Activated T-helper 2 cell treated with anti-CD3 and anti-CD28 coated beads, Interferon-gamma antibody, Interleukin-2, Interleukin-4, amounts not matched to agents 10 μg/mL and 5 μg/mL and 100 μg/mL, durations not matched to agents 14 hours and 24 hours and 36 hours (primary cell): ENCODE results near the gene TCF25. TPM values are rescaled to one million over a fixed set of nuclear protein-coding genes. Genes with fewer than 3 reads are reported as not detected.

Source experiments
- DNase-seq: peaks from one replicate; pipeline ENCODE4 v3.0.0; 2021; ENCODE audit warnings: low spot score
- H3K27ac Mint-ChIP-seq: one replicate; pipeline ENCODE4 v1.8.0; 2021; ENCODE audit warnings: mixed read lengths
- H3K27me3 Mint-ChIP-seq: one replicate; pipeline ENCODE4 v1.8.0; 2021; ENCODE audit warnings: low read depth, mixed read lengths
- H3K36me3 Mint-ChIP-seq: one replicate; pipeline ENCODE4 v1.8.0; 2021; ENCODE audit warnings: low read depth, mixed read lengths
- H3K4me1 Mint-ChIP-seq: one replicate; pipeline ENCODE4 v1.8.0; 2021; ENCODE audit warnings: low read depth, mixed read lengths
- H3K4me3 Mint-ChIP-seq: one replicate; pipeline ENCODE4 v1.8.0; 2021; ENCODE audit warnings: low read depth, mild to moderate bottlenecking, moderate library complexity, mixed read lengths
- H3K9me3 Mint-ChIP-seq: one replicate; pipeline ENCODE4 v1.8.0; 2021; ENCODE audit warnings: mixed read lengths
- intact Hi-C: fragments of 100-400 bp; cut with micrococcal nuclease; formaldehyde crosslinking; loops from one replicate; pipeline ENCODE4 v1.15.1; 2023
- total RNA-seq: library from RNA; stranded (reverse); gene quantifications from 2 replicates; pipeline ENCODE4 v1.2.3, GENCODE V29; 2022

Gene TCF25
- total RNA-seq, 1 donor from 2014 or later: 211 TPM

- DNase-seq: no peak
- Mint-ChIP-seq H3K9me3 (no peaks in the 10 kb centered on the region), H3K4me3 (no peak overlapping the region), H3K27ac (no peak overlapping the region), H3K4me1 (no peaks in the 10 kb centered on the region), H3K27me3 (no peaks in the 10 kb centered on the region), H3K36me3 (peaks cover 12% of the 10 kb centered on the region)
- intact Hi-C loops: no loop called here
Observed at GRCh38 chr16:89957216-89957785, 83.9 kb downstream of the TCF25 start.

GRCh38 chr16:89958068-89958467, 84.7 kb downstream of the TCF25 start:
- no peaks in the 10 kb centered on the region for H3K27me3 Mint-ChIP-seq
- DNase-seq: no peak
- intact Hi-C loops: no loop called here
- H3K27ac Mint-ChIP-seq: no peak overlapping the region
- no peaks in the 10 kb centered on the region for H3K4me1 Mint-ChIP-seq
- no peak overlapping the region for H3K4me3 Mint-ChIP-seq
- no peaks in the 10 kb centered on the region for H3K9me3 Mint-ChIP-seq
- H3K36me3 Mint-ChIP-seq: peaks cover 12% of the 10 kb centered on the region

GRCh38 chr16:89958596-89958995, 85.2 kb downstream of the TCF25 start:
- H3K4me1 Mint-ChIP-seq: no peaks in the 10 kb centered on the region
- H3K9me3 Mint-ChIP-seq: no peaks in the 10 kb centered on the region
- H3K4me3 Mint-ChIP-seq: no peak overlapping the region
- H3K36me3 Mint-ChIP-seq: peaks cover 12% of the 10 kb centered on the region
- DNase-seq: no peak
- no peak overlapping the region for H3K27ac Mint-ChIP-seq
- intact Hi-C loops: no loop called here
- H3K27me3 Mint-ChIP-seq: no peaks in the 10 kb centered on the region

- Mint-ChIP-seq H3K27me3 (no peaks in the 10 kb centered on the region), H3K36me3 (peaks cover 9% of the 10 kb centered on the region), H3K27ac (no peak overlapping the region), H3K4me1 (no peaks in the 10 kb centered on the region), H3K4me3 (no peak overlapping the region), H3K9me3 (no peaks in the 10 kb centered on the region)
- intact Hi-C loops: no loop called here
- no peak for DNase-seq
Observed at GRCh38 chr16:89960966-89961365, 87.6 kb downstream of the TCF25 start.

Other genes with a start within 250 kb of the TCF25 start
- 80.0 and 89.0 TPM in 2 replicates for gene CHMP1A, start 215.9 kb upstream of the TCF25 start, total RNA-seq
- 15.5 and 16.6 TPM in 2 replicates for gene SPATA33, start 215.8 kb upstream of the TCF25 start, total RNA-seq
- 95.5 and 103 TPM in 2 replicates for gene CDK10, start 186.9 kb upstream of the TCF25 start, total RNA-seq
- 10.9 and 12.9 TPM in 2 replicates for gene SPATA2L, start 171.9 kb upstream of the TCF25 start, total RNA-seq
- 4.6 and 4.8 TPM in 2 replicates for gene VPS9D1, start 152.7 kb upstream of the TCF25 start, total RNA-seq
- 34.4 and 35.5 TPM in 2 replicates for gene ZNF276, start 152.1 kb upstream of the TCF25 start, total RNA-seq
- gene FANCA, start 56.9 kb upstream of the TCF25 start, total RNA-seq: 198 and 211 TPM in 2 replicates
- 1.9 and 2.7 TPM in 2 replicates for gene SPIRE2, start 45.1 kb upstream of the TCF25 start, total RNA-seq
- 5.8 and 6.2 TPM in 2 replicates for gene MC1R, start 45.3 kb downstream of the TCF25 start, total RNA-seq
- gene TUBB3, start 49.8 kb downstream of the TCF25 start, total RNA-seq: 2.9 and 3.7 TPM in 2 replicates
- gene DEF8, start 75.2 kb downstream of the TCF25 start, total RNA-seq: 31.5 and 42.3 TPM in 2 replicates
- gene DBNDD1, start 145.9 kb downstream of the TCF25 start, total RNA-seq: 0.43 and 0.69 TPM in 2 replicates
- gene PRDM7, start 203.7 kb downstream of the TCF25 start, total RNA-seq: not detected in 2 replicates